ENCODE data around the gene PIEZO1. TPM values are rescaled to one million over a fixed set of nuclear protein-coding genes. Genes with fewer than 3 reads are reported as not detected.

The PIEZO1 gene
- total RNA-seq, 2 experiments from 2014 or later: 269 to 347 TPM

GRCh38 chr16:88711750-88712340 is 73.2 kb downstream of the PIEZO1 start:
- peaks cover 8% of the 10 kb centered on the region for H3K36me3 Mint-ChIP-seq
- CTCF ChIA-PET: interaction anchor here (2.6 kb wide), 1 partner anchor 25 kb away, joined by 8 read pairs; no protein-coding TSS in a partner anchor
- H3K27me3 Mint-ChIP-seq: no peaks in the 10 kb centered on the region
- peaks cover 10% of the 10 kb centered on the region for H3K4me1 Mint-ChIP-seq
- DNase-seq: no peak
- no peak overlapping the region for H3K4me3 Mint-ChIP-seq
- no peak for ATAC-seq
- no peak overlapping the region for H3K27ac Mint-ChIP-seq
- no peaks in the 10 kb centered on the region for H3K9me3 Mint-ChIP-seq (ENCODE audit: low read depth)

GRCh38 chr16:88710556-88710955 is 74.5 kb downstream of the PIEZO1 start:
- peaks cover 11% of the 10 kb centered on the region for H3K4me1 Mint-ChIP-seq
- H3K27ac Mint-ChIP-seq: peak overlapping the region; percentile 24
- no peak for ATAC-seq
- CTCF ChIA-PET: interaction anchor here (2.6 kb wide), 1 partner anchor 27 kb away, joined by 8 read pairs; no protein-coding TSS in a partner anchor
- DNase-seq: no peak
- H3K4me3 Mint-ChIP-seq: no peak overlapping the region
- H3K36me3 Mint-ChIP-seq: peaks cover 3% of the 10 kb centered on the region
- no peaks in the 10 kb centered on the region for H3K9me3 Mint-ChIP-seq (ENCODE audit: low read depth)
- H3K27me3 Mint-ChIP-seq: no peaks in the 10 kb centered on the region

DNA sequence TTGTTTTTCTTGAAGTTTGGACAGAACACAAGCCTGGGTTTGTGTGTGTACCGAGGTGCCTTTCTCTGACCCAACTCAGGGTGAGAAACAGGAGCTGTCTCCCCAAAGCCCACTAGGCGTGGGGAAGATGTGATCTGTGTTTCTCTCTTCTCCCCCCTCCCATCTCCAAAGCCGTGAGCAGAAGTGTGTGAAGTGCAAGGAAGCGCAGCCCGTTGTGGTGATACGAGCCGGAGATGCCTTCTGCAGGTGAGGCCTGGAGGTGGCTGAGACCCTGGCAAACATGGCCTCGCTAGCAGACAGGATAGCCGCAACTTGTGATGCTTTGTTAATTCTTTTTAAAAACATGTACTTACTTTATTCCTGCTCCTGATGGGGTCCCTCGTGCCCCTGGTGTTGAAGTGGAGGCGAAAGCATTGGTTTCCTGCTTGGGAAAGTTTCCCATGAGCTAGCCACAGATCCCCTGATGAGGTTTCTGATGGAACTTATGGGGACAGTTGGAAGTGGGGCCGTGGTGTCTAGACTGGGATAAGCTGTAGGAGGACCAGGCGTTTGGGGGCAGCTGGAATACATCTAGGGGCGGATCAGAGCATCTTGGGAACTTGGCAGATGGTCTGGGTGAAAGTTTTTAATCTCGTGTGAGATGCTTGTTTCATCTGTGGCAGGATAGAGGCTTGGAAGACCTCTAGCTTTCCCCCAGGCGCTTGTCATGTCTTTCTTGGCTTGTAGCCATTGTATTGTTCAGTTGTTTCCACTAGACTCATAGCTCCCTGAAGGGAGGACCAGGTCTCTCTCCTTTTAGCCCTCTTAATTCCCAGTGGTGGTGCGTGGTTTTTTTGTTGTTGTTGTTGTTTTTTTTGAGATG is 77.8 kb downstream of the PIEZO1 start:
- CTCF ChIA-PET: interaction anchor here (1.0 to 2.0 kb wide), 5 partner anchors 10 to 87 kb away, joined by 3 to 16 read pairs (median 5); no protein-coding TSS in a partner anchor
- Mint-ChIP-seq H3K36me3 (peaks cover 6% of the 10 kb centered on the region), H3K27ac (peak overlapping the region; percentile 48), H3K4me3 (peak overlapping the region; percentile 77), H3K9me3 (ENCODE audit: low read depth) (no peaks in the 10 kb centered on the region), H3K4me1 (peaks cover 38% of the 10 kb centered on the region), H3K27me3 (no peaks in the 10 kb centered on the region)
- ATAC-seq (no peak), DNase-seq (no peak)

- ATAC-seq (peak; percentile 70), DNase-seq (peak; percentile 95)
- no peaks in the 10 kb centered on the region for H3K9me3 Mint-ChIP-seq (ENCODE audit: low read depth)
- peaks cover 46% of the 10 kb centered on the region for H3K4me1 Mint-ChIP-seq
- H3K27ac Mint-ChIP-seq: peak within 1 kb of the TSS; percentile 98
- CTCF ChIA-PET: interaction anchor here (1.0 to 3.4 kb wide), 5 partner anchors 11 to 87 kb away, joined by 3 to 17 read pairs (median 5); no protein-coding TSS in a partner anchor
- no peaks in the 10 kb centered on the region for H3K27me3 Mint-ChIP-seq
- peaks cover 6% of the 10 kb centered on the region for H3K36me3 Mint-ChIP-seq
- H3K4me3 Mint-ChIP-seq: peak within 1 kb of the TSS; percentile 89
Measured at GRCh38 chr16:88706229-88706964, 78.6 kb downstream of the PIEZO1 start, which contains the start of the genes CTU2 and RNF166. Gene CTU2, plus strand, starts transcription at chr16:88706503. Its CDS starts 28 bp downstream, at chr16:88706531. Gene RNF166, minus strand, starts transcription at chr16:88706408. Its CDS starts 83 bp downstream, at chr16:88706325.

DNA sequence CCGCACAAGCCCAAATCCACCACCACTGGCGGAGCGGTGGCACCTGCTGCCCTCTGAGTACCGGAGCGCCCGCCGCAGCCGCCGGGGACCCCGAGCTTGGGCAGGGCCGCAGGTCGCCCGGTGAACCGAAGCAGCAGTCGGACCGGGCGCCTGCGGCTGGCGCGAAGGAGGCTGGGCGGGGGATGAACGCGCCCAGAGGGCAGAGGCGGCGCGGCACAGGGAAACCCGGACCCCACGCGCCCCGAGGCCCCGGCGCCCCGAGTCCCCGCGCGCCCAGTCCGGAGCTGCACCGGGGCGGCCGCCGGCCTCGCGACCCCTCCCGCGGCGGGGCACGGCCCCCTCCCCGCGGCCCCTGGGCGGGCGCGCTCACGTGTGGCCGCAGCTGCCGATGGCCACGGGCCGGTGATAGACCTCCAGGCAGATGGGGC is 79.2 kb downstream of the PIEZO1 start:
- H3K4me1 Mint-ChIP-seq: peaks cover 48% of the 10 kb centered on the region
- peak; percentile 3 for ATAC-seq
- no peak for DNase-seq
- peak overlapping the region; percentile 89 for H3K4me3 Mint-ChIP-seq
- H3K9me3 Mint-ChIP-seq (ENCODE audit: low read depth): no peaks in the 10 kb centered on the region
- CTCF ChIA-PET: interaction anchor here (1.1 to 6.2 kb wide), 4 partner anchors 19 to 72 kb away, joined by 3 to 58 read pairs (median 10); partner anchors contain the start of gene SNAI3
- H3K27ac Mint-ChIP-seq: peak overlapping the region; percentile 98
- H3K36me3 Mint-ChIP-seq: peaks cover 6% of the 10 kb centered on the region
- H3K27me3 Mint-ChIP-seq: no peaks in the 10 kb centered on the region

DNA sequence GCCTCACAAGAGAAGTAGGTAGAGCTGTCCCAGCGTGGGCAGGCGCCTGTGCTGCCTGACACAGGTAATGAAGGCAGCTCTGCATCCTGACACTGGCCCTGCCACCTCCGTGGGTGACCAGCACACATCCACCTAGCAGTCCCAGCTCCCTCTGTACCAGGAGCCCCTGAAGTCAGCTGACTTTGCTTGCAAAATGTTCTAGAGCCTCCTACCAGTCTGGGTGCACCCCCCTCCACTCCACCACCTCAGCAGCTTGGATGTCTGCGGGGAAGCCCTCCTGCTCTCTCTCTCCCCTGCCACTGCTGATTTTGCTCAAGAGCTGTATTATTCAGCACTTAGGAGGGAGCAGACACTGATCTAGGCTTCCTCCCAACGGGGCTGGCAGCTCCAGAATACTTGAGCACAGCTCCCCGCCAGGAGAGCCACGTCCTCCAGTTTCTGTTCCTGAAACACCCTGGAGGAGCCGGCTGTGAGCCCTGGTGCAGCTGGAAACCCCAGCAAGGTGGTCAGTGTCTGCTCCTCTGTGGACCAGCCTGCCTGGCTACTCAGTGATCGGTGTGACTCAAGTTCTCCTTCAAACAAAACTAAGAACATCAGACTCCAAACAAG is 79.8 kb downstream of the PIEZO1 start:
- ATAC-seq: no peak

DNA sequence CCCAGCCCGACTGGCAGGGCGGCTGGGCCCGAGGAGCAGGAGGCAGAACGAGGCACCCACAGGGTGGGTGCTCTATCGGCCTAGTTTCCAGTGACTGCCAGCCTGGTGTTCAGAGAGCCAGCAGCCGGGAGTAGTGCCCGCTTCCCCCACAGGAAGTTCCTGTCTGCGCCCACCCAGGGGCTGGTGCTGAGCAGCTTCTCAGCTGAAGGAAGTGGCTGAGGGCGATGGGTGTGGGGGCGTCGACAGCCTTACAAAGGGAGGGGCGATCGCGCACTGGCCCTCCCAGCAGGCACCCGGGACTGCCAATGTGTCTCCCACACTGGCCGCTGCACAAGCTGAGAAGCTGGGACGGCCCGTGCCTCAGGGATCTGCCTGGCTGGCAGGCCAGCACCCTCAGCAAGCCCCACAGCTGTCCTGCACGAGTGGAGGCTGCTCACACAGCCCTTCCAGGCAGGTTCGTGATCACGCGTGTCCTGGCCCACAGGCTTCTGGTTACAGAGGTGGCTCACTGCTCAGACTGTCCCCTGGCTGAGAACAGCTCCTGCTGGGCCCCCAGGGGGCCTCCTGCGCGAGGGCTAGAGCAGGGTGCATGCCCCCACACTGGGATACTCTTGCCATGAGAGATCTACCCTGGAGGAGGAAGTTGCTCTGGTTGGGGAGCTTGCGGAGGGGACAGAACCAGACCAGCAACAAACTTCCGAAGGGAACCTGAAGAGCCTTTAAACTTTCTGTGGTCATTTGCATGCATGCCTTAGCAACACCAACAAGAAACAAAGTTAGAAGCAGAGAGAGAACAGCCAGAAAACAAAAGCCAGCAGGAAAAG is 81.3 kb downstream of the PIEZO1 start:
- H3K4me1 Mint-ChIP-seq: peaks cover 62% of the 10 kb centered on the region
- peak; percentile 93 for DNase-seq
- peak overlapping the region; percentile 89 for H3K4me3 Mint-ChIP-seq
- H3K36me3 Mint-ChIP-seq: peaks cover 15% of the 10 kb centered on the region
- ATAC-seq: peak; percentile 48
- H3K27ac Mint-ChIP-seq: peak overlapping the region; percentile 98
- CTCF ChIA-PET: interaction anchor here (0.7 to 6.2 kb wide), 8 partner anchors 17 to 154 kb away, joined by 3 to 58 read pairs (median 5); partner anchors contain the start of genes GALNS, SNAI3 and TRAPPC2L
- no peaks in the 10 kb centered on the region for H3K9me3 Mint-ChIP-seq (ENCODE audit: low read depth)
- no peaks in the 10 kb centered on the region for H3K27me3 Mint-ChIP-seq

More for the DNA sequence above, 79.8 kb downstream of the PIEZO1 start:
- Mint-ChIP-seq H3K36me3 (peaks cover 6% of the 10 kb centered on the region), H3K27ac (peak overlapping the region; percentile 98), H3K4me3 (peak overlapping the region; percentile 89), H3K4me1 (peaks cover 53% of the 10 kb centered on the region), H3K9me3 (ENCODE audit: low read depth) (no peaks in the 10 kb centered on the region), H3K27me3 (no peaks in the 10 kb centered on the region)
- CTCF ChIA-PET: interaction anchor here (0.7 to 6.2 kb wide), 8 partner anchors 19 to 152 kb away, joined by 3 to 58 read pairs (median 4); partner anchors contain the start of genes CDT1 and SNAI3
- DNase-seq: peak; percentile 61

DNA sequence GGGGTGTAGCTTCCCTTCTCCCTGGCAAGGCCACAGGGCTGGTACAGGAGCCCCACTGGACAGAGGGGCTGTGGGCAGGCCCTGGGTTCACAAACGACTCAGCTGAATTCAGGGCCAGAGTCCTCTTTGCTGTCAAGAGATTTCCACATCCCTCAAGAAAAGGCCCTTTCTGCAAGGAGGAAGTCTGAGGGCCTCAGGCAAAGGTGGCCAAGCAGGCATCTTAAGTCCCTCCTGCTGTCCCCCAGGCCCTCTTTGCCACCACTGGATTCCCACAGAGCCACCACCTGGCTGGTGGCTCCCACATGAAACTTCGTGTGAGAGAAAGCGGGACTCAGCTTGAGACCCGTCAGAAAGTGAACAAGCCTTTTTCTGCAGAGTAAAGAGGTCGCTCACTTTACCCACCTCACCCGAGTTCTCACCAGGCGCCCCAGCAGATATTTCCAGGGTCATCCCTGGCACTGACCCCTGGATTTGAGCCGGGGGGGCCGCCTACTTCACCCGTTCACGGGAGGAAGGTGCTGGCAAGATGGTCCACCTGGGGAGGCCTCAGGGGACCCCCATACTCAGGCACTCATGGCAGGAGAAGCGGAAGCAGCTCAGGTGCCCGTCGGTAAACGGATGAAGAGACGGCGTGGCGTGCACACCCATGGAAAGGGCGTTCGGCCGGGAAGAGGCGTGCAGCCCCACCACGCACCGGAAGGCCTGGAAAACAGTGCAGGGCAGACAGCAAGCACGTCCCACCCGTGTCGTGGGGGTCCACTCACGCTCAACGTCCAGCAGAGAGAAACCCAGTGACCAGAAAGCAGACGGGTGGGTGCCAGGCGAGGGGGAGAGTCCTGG is 82.4 kb downstream of the PIEZO1 start:
- peaks cover 22% of the 10 kb centered on the region for H3K36me3 Mint-ChIP-seq
- DNase-seq: peak; percentile 55
- ATAC-seq: no peak
- no peaks in the 10 kb centered on the region for H3K27me3 Mint-ChIP-seq
- H3K4me3 Mint-ChIP-seq: peak overlapping the region; percentile 89
- H3K4me1 Mint-ChIP-seq: peaks cover 68% of the 10 kb centered on the region
- no peaks in the 10 kb centered on the region for H3K9me3 Mint-ChIP-seq (ENCODE audit: low read depth)
- CTCF ChIA-PET: interaction anchor here (0.5 to 6.2 kb wide), 13 partner anchors 16 to 132 kb away, joined by 3 to 58 read pairs (median 4); partner anchors contain the start of genes CYBA, SNAI3 and ZC3H18
- peak overlapping the region; percentile 98 for H3K27ac Mint-ChIP-seq

GRCh38 chr16:88701581-88702370 is 83.2 kb downstream of the PIEZO1 start:
- H3K27ac Mint-ChIP-seq: peak overlapping the region; percentile 98
- DNase-seq (peak; percentile 62), ATAC-seq (no peak)
- H3K4me3 Mint-ChIP-seq: peak overlapping the region; percentile 89
- CTCF ChIA-PET: interaction anchor here (1.2 to 6.2 kb wide), 11 partner anchors 15 to 131 kb away, joined by 3 to 58 read pairs (median 5); partner anchors contain the start of genes CYBA, SNAI3 and ZC3H18
- no peaks in the 10 kb centered on the region for H3K27me3 Mint-ChIP-seq
- peaks cover 61% of the 10 kb centered on the region for H3K4me1 Mint-ChIP-seq
- H3K9me3 Mint-ChIP-seq (ENCODE audit: low read depth): no peaks in the 10 kb centered on the region
- peaks cover 26% of the 10 kb centered on the region for H3K36me3 Mint-ChIP-seq
